ENCODE results near the gene MMP25.
"Not testable (repeated sequence)": the region's sequence is repeated elsewhere in the genome, so short reads cannot be mapped to it uniquely, and the experiment has no call there.

The MMP25 gene

GRCh38 chr16:3056336-3057180 lies 10.2 kb downstream of the MMP25 start:
- no peak for DNase-seq (ENCODE audit: low read depth in 3 of 3)

GRCh38 chr16:3057181-3058138 lies 11.1 kb downstream of the MMP25 start:
- no peak for DNase-seq (ENCODE audit: low read depth in 3 of 3)

- DNase-seq (ENCODE audit: low read depth in 3 of 3), result peak in 1 of 3 donors; percentile 52
Observed at GRCh38 chr16:3058139-3059030, 12.0 kb downstream of the MMP25 start.

GRCh38 chr16:3059041-3059722 lies 12.8 kb downstream of the MMP25 start:
- DNase-seq (ENCODE audit: low read depth in 3 of 3), result peak; percentile 70 to 81 (median 76)

- DNase-seq (ENCODE audit: low read depth in 3 of 3), result no peak
Observed at GRCh38 chr16:3059723-3060242, 13.4 kb downstream of the MMP25 start.

- DNase-seq (ENCODE audit: low read depth in 3 of 3), result no peak
Observed at GRCh38 chr16:3060339-3061127, 14.2 kb downstream of the MMP25 start.

GRCh38 chr16:3062553-3062952 lies 16.2 kb downstream of the MMP25 start:
- no peak for DNase-seq (ENCODE audit: low read depth in 3 of 3)

GRCh38 chr16:3063625-3064386 lies 17.4 kb downstream of the MMP25 start:
- no peak for DNase-seq (ENCODE audit: low read depth in 3 of 3)

- DNase-seq (ENCODE audit: low read depth in 3 of 3), result peak; percentile 52 to 64 (median 55)
Observed at GRCh38 chr16:3065069-3065741, 18.8 kb downstream of the MMP25 start, which contains the start of gene IL32. Gene IL32 (plus strand): TSS chr16:3065640. CDS start chr16:3065812, 172 bp downstream.

- no peak for DNase-seq (ENCODE audit: low read depth in 3 of 3)
Observed at GRCh38 chr16:3065742-3066439, 19.5 kb downstream of the MMP25 start.

GRCh38 chr16:3066440-3066748 lies 20.0 kb downstream of the MMP25 start:
- DNase-seq (ENCODE audit: low read depth in 3 of 3), result no peak

GRCh38 chr16:3068487-3068886 lies 22.1 kb downstream of the MMP25 start:
- no peak for DNase-seq (ENCODE audit: low read depth in 3 of 3)

- not testable (repeated sequence) for DNase-seq (ENCODE audit: low read depth in 3 of 3)
Observed at GRCh38 chr16:3069146-3069545, 22.8 kb downstream of the MMP25 start.

GRCh38 chr16:3070608-3071111 lies 24.3 kb downstream of the MMP25 start:
- DNase-seq (ENCODE audit: low read depth in 3 of 3), result no peak

- no peak for DNase-seq (ENCODE audit: low read depth in 3 of 3)
Observed at GRCh38 chr16:3071655-3072054, 25.3 kb downstream of the MMP25 start.

GRCh38 chr16:3072148-3072547 lies 25.8 kb downstream of the MMP25 start:
- DNase-seq (ENCODE audit: low read depth in 3 of 3), result not testable (repeated sequence)

GRCh38 chr16:3072576-3073263 lies 26.4 kb downstream of the MMP25 start:
- not testable (repeated sequence) for DNase-seq (ENCODE audit: low read depth in 3 of 3)
